HEK293T (cell line): ENCODE measurements around the gene ATAT1.

Experiments used
- ARNT ChIP-seq: fragments of 450-650 bp; IDR thresholded peaks from 2 replicates; pipeline ENCODE4 v1.6.1; 2017; ENCODE audit warnings: mild to moderate bottlenecking
- BHLHE40 ChIP-seq: fragments of 450-650 bp; IDR thresholded peaks from 2 replicates; pipeline ENCODE4 v1.6.1; 2016; ENCODE audit warnings: mild to moderate bottlenecking, moderate library complexity, borderline replicate concordance
- ELF4 ChIP-seq: fragments of 450-650 bp; IDR thresholded peaks from 2 replicates; pipeline ENCODE4 v1.6.1; 2017; ENCODE audit warnings: antibody characterized with exemption
- FOXA1 ChIP-seq: fragments of 450-650 bp; IDR thresholded peaks from 2 replicates; pipeline ENCODE4 v1.6.1; 2016; ENCODE audit warnings: mild to moderate bottlenecking
- FOXM1 ChIP-seq: fragments of 450-650 bp; IDR thresholded peaks from 2 replicates; pipeline ENCODE4 v1.6.1; 2017; ENCODE audit warnings: mild to moderate bottlenecking, borderline replicate concordance
- L3MBTL2 ChIP-seq: fragments of 450-650 bp; conservative IDR thresholded peaks from 2 replicates; pipeline ENCODE4 v1.6.1; 2016; ENCODE audit warnings: mild to moderate bottlenecking
- LEF1 ChIP-seq: fragments of 450-650 bp; IDR thresholded peaks from 2 replicates; pipeline ENCODE4 v1.6.1; 2017; ENCODE audit warnings: mild to moderate bottlenecking, borderline replicate concordance
- NFRKB ChIP-seq: fragments of 450-650 bp; IDR thresholded peaks from 2 replicates; pipeline ENCODE4 v1.6.1; 2016; ENCODE audit warnings: mild to moderate bottlenecking, moderate library complexity
- PKNOX1 ChIP-seq: fragments of 450-650 bp; IDR thresholded peaks from 2 replicates; pipeline ENCODE4 v1.6.1; 2016
- SP1 ChIP-seq: fragments of 450-650 bp; IDR thresholded peaks from 2 replicates; pipeline ENCODE4 v1.6.1; 2017
- TARDBP ChIP-seq: fragments of 450-650 bp; IDR thresholded peaks from 2 replicates; pipeline ENCODE4 v1.6.1; 2016

GRCh38 chr6:30616811-30617564, 9.7 kb upstream of the ATAT1 start, which contains the start of gene PPP1R10:
- TF ChIP-seq FOXM1 (peak; percentile 98), ARNT (no peak), BHLHE40 (peak; percentile 27; the same call in 1 of the 2 replicates), SP1 (0 out of 2 replicates have a peak, but pooled peaks have one; percentile 37), L3MBTL2 (no peak; the same call in 1 of the 2 replicates), FOXA1 (no peak), ELF4 (peak; percentile 91), LEF1 (no peak), PKNOX1 (peak; percentile 65), NFRKB (peak; percentile 92), TARDBP (no peak)
